K562 (cell line): ENCODE results near the gene FHIT. TPM values are rescaled to one million over a fixed set of nuclear protein-coding genes. Genes with fewer than 3 reads are reported as not detected.

ENCODE experiments used
- ATAC-seq: fragments of 200-7000 bp; cut with Tn5 transposase; 3 replicates; pipeline ENCODE4 v1.9.1; 2020; ENCODE audit warnings: moderate library complexity
- BruUV-seq: library from RNA; stranded (reverse); fragments of 400-500 nt; replicated peaks from 2 replicates; lab custom pipeline; 2021; lab: Mats Ljungman, UMichigan
- CTCF ChIA-PET: fragments of 300-600 bp; formaldehyde crosslinking; extraction: SDS; loops from one replicate; lab custom pipeline; 2021; ENCODE audit warnings: low intra/inter-chr PET ratio; lab: Yijun Ruan, JAX
- POLR2A ChIA-PET: fragments of 300-600, 350-650 bp; sonication (Branson Sonifier 250); formaldehyde crosslinking; extraction: SDS; loops from one replicate; lab custom pipeline; 2021; ENCODE audit warnings: antibody characterized with exemption, inconsistent platforms; lab: Yijun Ruan, JAX
- DNase-seq, 4 experiments: peaks; one replicate each; pipeline versions ENCODE4 v3.0.0 to v3.0.0-alpha.2; 2011 to 2018; ENCODE audit warnings: low spot score in 3 of 4, mixed read lengths in 3 of 4; ENCODE audit errors: extremely low read depth in 1 of 4
- FAIRE-seq: peaks from 2 replicates; lab custom pipeline; 2011; peaks lifted over from hg19 to GRCh38; lab: Jason Lieb, UNC
- H2AFZ ChIP-seq: 2 replicates; pipeline ENCODE4 v1.6.0; 2011; ENCODE audit warnings: low read depth, low read length, control low read depth, inconsistent platforms
- H3K27ac ChIP-seq: fragments of 200-600 bp; 3 replicates; pipeline ENCODE4 v1.8.0; 2011; ENCODE audit warnings: low read depth, mild to moderate bottlenecking, control low read depth, inconsistent platforms, low read length, moderate library complexity, mixed read lengths; ENCODE audit errors: extremely low read depth
- H3K27me3 ChIP-seq, 2 experiments: fragments of 300-600 bp in 1 of 2; 2 replicates in 1 of 2; 3 replicates in 1 of 2; pipeline versions ENCODE4 v1.6.0 to v1.8.0; 2011; ENCODE audit warnings: inconsistent platforms in 2 of 2, low read length in 2 of 2, mild to moderate bottlenecking in 1 of 2, mixed read lengths in 1 of 2, moderate library complexity in 1 of 2; ENCODE audit not compliant: control insufficient read depth in 2 of 2, insufficient read depth in 2 of 2
- H3K36me3 ChIP-seq: fragments of 300-600 bp; 3 replicates; pipeline ENCODE4 v1.8.0; 2011; ENCODE audit warnings: mild to moderate bottlenecking, low read length, inconsistent platforms; ENCODE audit not compliant: control insufficient read depth, insufficient read depth
- H3K4me1 ChIP-seq, 2 experiments: fragments of 200-600 bp in 1 of 2; replicated peaks in 1 of 2; 2 replicates in 1 of 2; 3 replicates in 1 of 2; pipeline versions ENCODE4 v1.5.1 to v1.8.0; 2011; ENCODE audit warnings: inconsistent platforms in 2 of 2, low read length in 2 of 2, mild to moderate bottlenecking in 1 of 2, mixed read lengths in 1 of 2, moderate library complexity in 1 of 2; ENCODE audit not compliant: control insufficient read depth in 2 of 2, insufficient read depth in 2 of 2
- H3K4me2 ChIP-seq: 2 replicates; pipeline ENCODE4 v1.6.1; 2011; ENCODE audit warnings: low read length, control low read depth, inconsistent platforms, mixed read lengths; ENCODE audit not compliant: insufficient read depth
- H3K4me3 ChIP-seq: fragments of 200-600 bp; sonication (generic), shearing (Covaris generic); 2 replicates; pipeline ENCODE4 v1.5.1; 2016; ENCODE audit warnings: control low read depth, inconsistent platforms
- H3K79me2 ChIP-seq: fragments of 200-600 bp; 3 replicates; pipeline ENCODE4 v1.8.0; 2011; ENCODE audit warnings: low read length, inconsistent platforms; ENCODE audit not compliant: control insufficient read depth, insufficient read depth
- H3K9ac ChIP-seq, 2 experiments: 2 replicates each; pipeline versions ENCODE4 v1.6.0 to v1.6.1; 2011; ENCODE audit warnings: low read depth in 2 of 2, low read length in 2 of 2, control low read depth in 1 of 2, inconsistent platforms in 1 of 2, mild to moderate bottlenecking in 1 of 2, mixed read lengths in 1 of 2; ENCODE audit not compliant: insufficient read depth in 1 of 2
- H3K9me1 ChIP-seq: one replicate; pipeline ENCODE4 v1.6.0; 2011; ENCODE audit warnings: inconsistent platforms, mild to moderate bottlenecking, low read length, moderate library complexity; ENCODE audit not compliant: control insufficient read depth, insufficient read depth
- H3K9me3 ChIP-seq: replicated peaks from 2 replicates; pipeline ENCODE4 v1.5.1; 2011; ENCODE audit warnings: low read depth, low read length, inconsistent platforms; ENCODE audit not compliant: control insufficient read depth, insufficient read depth
- H4K20me1 ChIP-seq: replicated peaks from 2 replicates; pipeline ENCODE4 v1.6.1; 2011; ENCODE audit warnings: low read length, inconsistent platforms, mixed read lengths; ENCODE audit not compliant: control insufficient read depth, insufficient read depth
- CBFA2T3 ChIP-seq: fragments of 450-650 bp; IDR thresholded peaks from 2 replicates; pipeline ENCODE4 v1.6.1; 2017
- EP300 ChIP-seq: IDR thresholded peaks from 2 replicates; pipeline ENCODE4 v1.6.1; 2012; ENCODE audit warnings: low read length, improper control_type of control experiment
- ETV1 ChIP-seq: fragments of 450-650 bp; conservative IDR thresholded peaks from 2 replicates; pipeline ENCODE4 v1.6.1; 2016; ENCODE audit warnings: missing genetic modification characterization, control low read depth, low read depth, missing compliant biosample characterization
- ILK ChIP-seq: fragments of 450-650 bp; IDR thresholded peaks from 2 replicates; pipeline ENCODE4 v1.6.1; 2016; ENCODE audit warnings: missing genetic modification characterization, low read depth, mild to moderate bottlenecking, missing compliant biosample characterization, moderate library complexity, borderline replicate concordance
- LARP7 ChIP-seq: fragments of 450-650 bp; IDR thresholded peaks from 2 replicates; pipeline ENCODE4 v1.6.1; 2016
- NKRF ChIP-seq: fragments of 450-650 bp; IDR thresholded peaks from 2 replicates; pipeline ENCODE4 v1.6.1; 2016; ENCODE audit warnings: borderline replicate concordance
- SAP30 ChIP-seq: fragments of 200-600 bp; sonication (generic); IDR thresholded peaks from 2 replicates; pipeline ENCODE4 v1.6.1; 2012; ENCODE audit warnings: borderline replicate concordance, low read depth, mild to moderate bottlenecking, moderate library complexity, low read length, control low read depth, inconsistent platforms; ENCODE audit not compliant: insufficient read depth, poor library complexity, severe bottlenecking
- WGBS: fragments of 100-300 bp; shearing (Covaris generic); methylation state at CpG from one replicate; pipeline ENCODE4 v1.1.6; 2016; ENCODE audit warnings: low coverage, mixed read lengths; ENCODE audit not compliant: insufficient coverage; ENCODE audit errors: missing lambda C conversion rate; 5-methylcytosine and 5-hydroxymethylcytosine counted together
- in situ Hi-C: fragments of 300-500 bp; cut with MboI; formaldehyde crosslinking; loops from 4 replicates; pipeline ENCODE4 v1.15.0; 2018; ENCODE audit warnings: inconsistent platforms, mixed read lengths
- intact Hi-C: fragments of 100-400 bp; cut with micrococcal nuclease; formaldehyde crosslinking; loops from 2 replicates; pipeline ENCODE4 v1.14.2; 2022
- polyA plus RNA-seq, 8 experiments: library from polyadenylated mRNA; depleted of rRNA in 4 of 8; stranded (reverse) in 5 of 8; unstranded in 3 of 8; fragments of >200 nt; fragmentation: Nextera tagmentation in 2 of 8; fragmentation: Illumina TruSeq in 1 of 8; extraction: Ambion mirVana in 2 of 8; extraction: Trizol in 1 of 8; gene quantifications; 2 replicates each; pipeline versions ENCODE4 v1.2.1 to v1.2.3, GENCODE V29; 2011 to 2014; ENCODE audit warnings: inconsistent platforms in 1 of 8, missing spikeins in 1 of 8
- total RNA-seq, 7 experiments: library from RNA; depleted of rRNA in 6 of 7; stranded (reverse); fragments of >200 nt in 6 of 7; fragmentation: Illumina TruSeq in 2 of 7; extraction: Trizol in 2 of 7; gene quantifications; 2 replicates each; pipeline versions ENCODE4 v1.2.1 to v1.2.3, GENCODE V29; 2011 to 2021; ENCODE audit warnings: low replicate concordance in 1 of 7
- TF ChIP-seq, protein P1 (sequence below): fragments of 450-650 bp; formaldehyde crosslinking; IDR thresholded peaks from 2 replicates; pipeline ENCODE4 v1.4.0; 2022; ENCODE audit warnings: missing genetic modification characterization
- TF ChIP-seq, protein P2 (sequence below): sonication (generic); formaldehyde crosslinking; IDR thresholded peaks from 2 replicates; pipeline ENCODE4 v1.8.1; 2023; ENCODE audit warnings: mild to moderate bottlenecking, missing genetic modification reagents
- TF ChIP-seq, protein P3 (sequence below): IDR thresholded peaks from 2 replicates; pipeline ENCODE4 v1.6.1; 2011; ENCODE audit warnings: borderline replicate concordance, low read depth, mild to moderate bottlenecking, moderate library complexity, low read length; ENCODE audit not compliant: insufficient read depth, poor library complexity, severe bottlenecking

Gene FHIT
- total and polyA plus RNA-seq, 9 of the 15 experiments (the other 6 are each of a cell fraction or from before 2014, with no cell fraction given), result 1.7 to 9.1 (median 4.3) TPM

DNA sequence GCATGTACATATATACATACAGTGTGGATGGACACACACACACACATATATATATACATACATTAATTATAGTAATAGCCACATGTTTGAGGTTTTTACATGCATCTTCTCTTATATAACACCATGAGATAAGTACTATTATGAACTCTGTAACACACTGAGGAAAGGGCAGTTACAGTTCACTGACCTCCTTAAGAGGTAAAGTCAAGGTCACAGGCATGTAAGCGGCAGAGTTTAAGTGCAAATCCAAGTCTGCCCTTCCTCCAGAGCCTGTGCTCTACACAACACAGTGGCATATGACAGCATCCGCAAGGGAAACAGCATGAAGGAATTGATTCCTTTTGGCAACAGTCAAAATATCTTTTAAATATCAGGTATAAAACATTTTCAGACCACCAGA is 26.4 kb downstream of the FHIT start:
- Histone ChIP-seq H3K27ac (no peak overlapping the region), H3K36me3 (no peaks in the 10 kb centered on the region), H3K79me2 (no peaks in the 10 kb centered on the region; the same call in 2 of the 3 replicates), H3K9ac (no peak overlapping the region), H3K9me3 (no peaks in the 10 kb centered on the region), H3K4me3 (no peak overlapping the region), H2AFZ (no peak overlapping the region), H3K4me1 (no peaks in the 10 kb centered on the region), H4K20me1 (no peaks in the 10 kb centered on the region), H3K4me2 (no peak overlapping the region), H3K9me1 (no peaks in the 10 kb centered on the region)
- intact Hi-C loops (no loop called here), in situ Hi-C loops (no loop called here)
- no peak for DNase-seq
- CTCF ChIA-PET, result no interaction called here
- no peak for FAIRE-seq
- no peak for ATAC-seq
- 89% methylated on average over 2 of the region's 2 CpGs for WGBS
- no TSS peak for BruUV-seq
- TF ChIP-seq, protein P1, sequence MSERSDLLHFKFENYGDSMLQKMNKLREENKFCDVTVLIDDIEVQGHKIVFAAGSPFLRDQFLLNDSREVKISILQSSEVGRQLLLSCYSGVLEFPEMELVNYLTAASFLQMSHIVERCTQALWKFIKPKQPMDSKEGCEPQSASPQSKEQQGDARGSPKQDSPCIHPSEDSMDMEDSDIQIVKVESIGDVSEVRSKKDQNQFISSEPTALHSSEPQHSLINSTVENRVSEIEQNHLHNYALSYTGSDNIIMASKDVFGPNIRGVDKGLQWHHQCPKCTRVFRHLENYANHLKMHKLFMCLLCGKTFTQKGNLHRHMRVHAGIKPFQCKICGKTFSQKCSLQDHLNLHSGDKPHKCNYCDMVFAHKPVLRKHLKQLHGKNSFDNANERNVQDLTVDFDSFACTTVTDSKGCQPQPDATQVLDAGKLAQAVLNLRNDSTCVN (CRISPR knock-in tag), result no peak
- TF ChIP-seq ILK (tag) (no peak), NKRF (no peak), CBFA2T3 (no peak), ETV1 (tag) (no peak), LARP7 (no peak), SAP30 (no peak), EP300 (no peak)
- TF ChIP-seq, protein P2, sequence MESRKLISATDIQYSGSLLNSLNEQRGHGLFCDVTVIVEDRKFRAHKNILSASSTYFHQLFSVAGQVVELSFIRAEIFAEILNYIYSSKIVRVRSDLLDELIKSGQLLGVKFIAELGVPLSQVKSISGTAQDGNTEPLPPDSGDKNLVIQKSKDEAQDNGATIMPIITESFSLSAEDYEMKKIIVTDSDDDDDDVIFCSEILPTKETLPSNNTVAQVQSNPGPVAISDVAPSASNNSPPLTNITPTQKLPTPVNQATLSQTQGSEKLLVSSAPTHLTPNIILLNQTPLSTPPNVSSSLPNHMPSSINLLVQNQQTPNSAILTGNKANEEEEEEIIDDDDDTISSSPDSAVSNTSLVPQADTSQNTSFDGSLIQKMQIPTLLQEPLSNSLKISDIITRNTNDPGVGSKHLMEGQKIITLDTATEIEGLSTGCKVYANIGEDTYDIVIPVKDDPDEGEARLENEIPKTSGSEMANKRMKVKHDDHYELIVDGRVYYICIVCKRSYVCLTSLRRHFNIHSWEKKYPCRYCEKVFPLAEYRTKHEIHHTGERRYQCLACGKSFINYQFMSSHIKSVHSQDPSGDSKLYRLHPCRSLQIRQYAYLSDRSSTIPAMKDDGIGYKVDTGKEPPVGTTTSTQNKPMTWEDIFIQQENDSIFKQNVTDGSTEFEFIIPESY (CRISPR knock-in tag), result no peak
- TF ChIP-seq, protein P3, sequence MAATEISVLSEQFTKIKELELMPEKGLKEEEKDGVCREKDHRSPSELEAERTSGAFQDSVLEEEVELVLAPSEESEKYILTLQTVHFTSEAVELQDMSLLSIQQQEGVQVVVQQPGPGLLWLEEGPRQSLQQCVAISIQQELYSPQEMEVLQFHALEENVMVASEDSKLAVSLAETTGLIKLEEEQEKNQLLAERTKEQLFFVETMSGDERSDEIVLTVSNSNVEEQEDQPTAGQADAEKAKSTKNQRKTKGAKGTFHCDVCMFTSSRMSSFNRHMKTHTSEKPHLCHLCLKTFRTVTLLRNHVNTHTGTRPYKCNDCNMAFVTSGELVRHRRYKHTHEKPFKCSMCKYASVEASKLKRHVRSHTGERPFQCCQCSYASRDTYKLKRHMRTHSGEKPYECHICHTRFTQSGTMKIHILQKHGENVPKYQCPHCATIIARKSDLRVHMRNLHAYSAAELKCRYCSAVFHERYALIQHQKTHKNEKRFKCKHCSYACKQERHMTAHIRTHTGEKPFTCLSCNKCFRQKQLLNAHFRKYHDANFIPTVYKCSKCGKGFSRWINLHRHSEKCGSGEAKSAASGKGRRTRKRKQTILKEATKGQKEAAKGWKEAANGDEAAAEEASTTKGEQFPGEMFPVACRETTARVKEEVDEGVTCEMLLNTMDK, result no peak
- TF ChIP-seq, all 486 proteins: peak for 0
- no peaks in the 10 kb centered on the region for H3K27me3 ChIP-seq
- POLR2A ChIA-PET, result no interaction called here
